Aorta (tissue), 5 donors: Measurements from ENCODE around the gene DEPP1. TPM values are rescaled to one million over a fixed set of nuclear protein-coding genes. Genes with fewer than 3 reads are reported as not detected.
A peak's percentile ranks its signal among the peaks of the same experiment; 100 is the strongest.

ENCODE experiments used
- ATAC-seq: fragments of 200-7000 bp; cut with Tn5 transposase; one replicate; pipeline ENCODE4 v1.9.1; 2022; ENCODE audit warnings: moderate library complexity; ENCODE audit not compliant: low FRiP score
- DNase-seq, 2 donors: peaks; one replicate each; pipeline ENCODE4 v3.0.0-alpha.2; 2020
- H3K27ac ChIP-seq, 2 donors: one replicate each; pipeline ENCODE4 v1.5.1; 2013; ENCODE audit warnings: low read length in 2 of 2, mild to moderate bottlenecking in 2 of 2, moderate library complexity in 2 of 2, control low read depth in 1 of 2, inconsistent platforms in 1 of 2, low read depth in 1 of 2
- H3K27me3 ChIP-seq, 2 donors: one replicate each; pipeline ENCODE4 v1.6.1; 2013; ENCODE audit warnings: control low read depth in 1 of 2, low read length in 1 of 2, mild to moderate bottlenecking in 1 of 2, moderate library complexity in 1 of 2; ENCODE audit not compliant: insufficient read depth in 2 of 2, control insufficient read depth in 1 of 2
- H3K36me3 ChIP-seq, 2 donors: one replicate each; pipeline ENCODE4 v1.6.1; 2013; ENCODE audit warnings: control low read depth in 1 of 2, low read length in 1 of 2, mild to moderate bottlenecking in 1 of 2; ENCODE audit not compliant: insufficient read depth in 2 of 2, control insufficient read depth in 1 of 2
- H3K4me1 ChIP-seq, 2 donors: one replicate each; pipeline ENCODE4 v1.6.1; 2013; ENCODE audit warnings: low read length in 2 of 2, control low read depth in 1 of 2, mild to moderate bottlenecking in 1 of 2, moderate library complexity in 1 of 2; ENCODE audit not compliant: insufficient read depth in 2 of 2, control insufficient read depth in 1 of 2
- H3K4me3 ChIP-seq, 2 donors: one replicate each; pipeline ENCODE4 v1.5.1; 2013; ENCODE audit warnings: low read length in 2 of 2, control low read depth in 1 of 2, mild to moderate bottlenecking in 1 of 2
- H3K9me3 ChIP-seq: one replicate; pipeline ENCODE4 v1.6.1; 2013; ENCODE audit warnings: mild to moderate bottlenecking, low read length; ENCODE audit not compliant: control insufficient read depth
- WGBS, 2 donors: extraction: QIAGEN DNeasy Blood & Tissue Kit; methylation state at CpG; one replicate each; pipeline ENCODE4 v1.1.7; 2013; 5-methylcytosine and 5-hydroxymethylcytosine counted together
- intact Hi-C, 2 donors: fragments of 100-400 bp; cut with DNase I; formaldehyde crosslinking; loops; one replicate each; pipeline versions ENCODE4 v1.14.2 to v1.15.0; 2022
- polyA plus RNA-seq, 2 donors: library from polyadenylated mRNA; stranded (reverse); fragments of 200-250 nt; gene quantifications; one replicate each; pipeline ENCODE4 v1.2.3, GENCODE V29; 2013
- total RNA-seq, 2 donors: library from RNA; stranded (reverse); fragmentation: NEBNext Ultra II Directional; extraction: Animal tissue kit (Norgen Biotek cat#: 25700); gene quantifications; one replicate each; pipeline ENCODE4 v1.2.1, GENCODE V29; 2021
- donor health status: healthy with polysubstance abuse.
- donor health status: Bipolar disorder and iron deficiency.
- donor health status: DM: no; HTN: no; CAD: no.
- donor health status: DM: no; HTN: no; CAD: no.
- donor health status: DM: yes; HTN: yes; CAD: no.

The DEPP1 gene
- total and polyA plus RNA-seq, 4 donors = 55.2 to 492 (median 169) TPM

DNA sequence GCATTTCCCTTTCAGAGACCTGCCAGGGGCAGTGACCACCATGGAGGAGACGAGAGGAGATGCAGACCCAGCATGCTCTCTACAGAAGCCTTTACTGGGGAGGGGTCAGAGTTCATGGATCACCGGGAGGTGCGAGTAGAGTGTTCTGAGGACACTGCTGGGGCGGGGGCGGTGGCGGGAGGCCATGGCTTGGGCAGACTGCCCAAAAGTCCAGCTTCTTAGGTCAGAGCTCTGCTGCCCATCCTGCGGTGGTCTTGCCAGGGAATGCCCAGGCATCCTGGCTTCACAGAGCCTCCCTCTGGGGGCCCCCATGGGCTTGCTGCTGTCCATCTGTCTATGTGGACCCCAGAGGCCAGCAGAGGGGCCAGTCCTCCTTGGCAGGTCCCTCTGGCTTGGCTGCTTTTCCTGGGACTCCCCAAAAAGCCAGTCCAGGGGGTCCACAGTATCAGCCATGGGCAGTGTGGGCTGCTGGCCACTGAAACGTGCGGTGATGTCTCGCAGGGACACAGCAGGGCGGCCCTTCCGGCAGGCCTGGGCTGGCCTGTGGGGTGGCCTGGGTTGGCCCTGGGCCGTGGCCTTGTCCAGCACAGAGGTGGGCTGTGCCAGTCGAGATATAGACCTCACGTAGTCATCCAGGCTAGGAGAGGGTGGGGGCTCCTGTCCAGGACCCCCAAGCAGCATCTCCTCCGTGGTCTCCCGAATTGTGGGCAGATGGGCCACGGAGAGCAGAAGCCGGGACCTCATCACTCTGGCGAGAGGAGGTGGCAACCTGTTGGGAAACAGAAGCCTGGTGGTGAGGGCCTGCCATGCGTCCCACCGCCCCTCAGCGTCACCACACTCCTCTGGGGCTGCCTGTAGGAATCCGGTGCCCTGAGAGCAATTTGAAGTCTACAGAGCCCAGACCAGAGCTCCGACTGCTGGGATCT lies 1.1 kb downstream of the DEPP1 start:
- intact Hi-C loops = loop anchor here in 1 of 2 donors (10.0 kb wide), 1 partner anchor 103 kb away; no protein-coding TSS in a partner anchor
- WGBS, 2 donors = 4 to 8% methylated on average over 25 of the region's 25 CpGs
- Histone ChIP-seq H3K4me1 (peaks cover 0 to 3% of the 10 kb centered on the region in 2 donors), H3K4me3 (peak overlapping the region; percentile 81 to 94), H3K36me3 (no peaks in the 10 kb centered on the region), H3K9me3 (no peaks in the 10 kb centered on the region), H3K27ac (peak overlapping the region; percentile 85 to 93), H3K27me3 (no peaks in the 10 kb centered on the region)
- DNase-seq = peak in 1 of 2 donors; percentile 66
- peak; percentile 4 for ATAC-seq

DNA sequence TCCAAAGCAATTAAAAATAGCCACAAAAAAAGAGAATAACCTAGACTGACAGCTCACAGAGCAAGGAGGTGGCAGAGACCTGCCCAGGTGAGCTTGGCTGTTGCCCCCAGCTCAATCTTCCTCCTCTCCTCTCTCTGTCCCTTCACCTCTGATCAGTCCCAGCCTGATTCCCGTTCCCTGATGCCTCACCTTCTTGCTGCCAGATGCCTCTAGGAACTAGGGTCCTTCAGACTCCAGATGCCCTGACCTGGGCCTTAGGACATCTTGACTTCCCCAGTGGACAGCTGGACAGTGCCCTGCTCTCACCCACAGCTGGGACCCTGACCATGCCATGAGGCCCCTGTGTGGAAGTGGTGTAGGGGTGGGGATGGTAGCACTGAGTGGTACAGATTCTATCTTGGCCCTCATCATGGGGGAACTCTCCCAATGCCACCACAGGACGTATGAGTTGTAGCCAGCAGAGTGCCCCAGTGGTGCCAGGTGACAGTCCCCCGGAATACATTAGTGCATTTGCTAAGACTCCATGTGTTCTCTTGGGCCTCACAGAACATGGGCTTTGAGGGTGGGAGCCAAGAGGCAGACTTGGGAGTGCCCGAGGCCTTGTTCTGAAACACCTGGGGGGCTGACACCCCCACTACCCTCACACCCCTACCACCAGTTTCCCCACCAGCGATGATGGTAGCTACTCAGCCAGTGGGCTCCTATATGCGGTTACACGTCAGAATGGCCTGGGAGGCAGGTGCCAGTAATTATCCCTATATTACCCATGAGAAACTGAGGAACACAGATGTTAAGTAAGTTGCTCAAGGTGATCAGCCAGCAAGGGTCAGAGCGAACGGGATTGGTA lies 2.0 kb downstream of the DEPP1 start:
- Histone ChIP-seq H3K4me3 (peak overlapping the region; percentile 81 to 94), H3K27me3 (no peaks in the 10 kb centered on the region), H3K36me3 (peaks cover 0 to 1% of the 10 kb centered on the region in 2 donors), H3K4me1 (peaks cover 0 to 3% of the 10 kb centered on the region in 2 donors), H3K9me3 (no peaks in the 10 kb centered on the region), H3K27ac (peak overlapping the region in 1 of 2 donors; percentile 93)
- peak in 1 of 2 donors; percentile 55 for DNase-seq
- WGBS, 2 donors = 16 to 23% methylated on average over 9 of the region's 9 CpGs
- no peak for ATAC-seq
- intact Hi-C loops = loop anchor here in 1 of 2 donors (10.0 kb wide), 1 partner anchor 102 kb away; no protein-coding TSS in a partner anchor

DNA sequence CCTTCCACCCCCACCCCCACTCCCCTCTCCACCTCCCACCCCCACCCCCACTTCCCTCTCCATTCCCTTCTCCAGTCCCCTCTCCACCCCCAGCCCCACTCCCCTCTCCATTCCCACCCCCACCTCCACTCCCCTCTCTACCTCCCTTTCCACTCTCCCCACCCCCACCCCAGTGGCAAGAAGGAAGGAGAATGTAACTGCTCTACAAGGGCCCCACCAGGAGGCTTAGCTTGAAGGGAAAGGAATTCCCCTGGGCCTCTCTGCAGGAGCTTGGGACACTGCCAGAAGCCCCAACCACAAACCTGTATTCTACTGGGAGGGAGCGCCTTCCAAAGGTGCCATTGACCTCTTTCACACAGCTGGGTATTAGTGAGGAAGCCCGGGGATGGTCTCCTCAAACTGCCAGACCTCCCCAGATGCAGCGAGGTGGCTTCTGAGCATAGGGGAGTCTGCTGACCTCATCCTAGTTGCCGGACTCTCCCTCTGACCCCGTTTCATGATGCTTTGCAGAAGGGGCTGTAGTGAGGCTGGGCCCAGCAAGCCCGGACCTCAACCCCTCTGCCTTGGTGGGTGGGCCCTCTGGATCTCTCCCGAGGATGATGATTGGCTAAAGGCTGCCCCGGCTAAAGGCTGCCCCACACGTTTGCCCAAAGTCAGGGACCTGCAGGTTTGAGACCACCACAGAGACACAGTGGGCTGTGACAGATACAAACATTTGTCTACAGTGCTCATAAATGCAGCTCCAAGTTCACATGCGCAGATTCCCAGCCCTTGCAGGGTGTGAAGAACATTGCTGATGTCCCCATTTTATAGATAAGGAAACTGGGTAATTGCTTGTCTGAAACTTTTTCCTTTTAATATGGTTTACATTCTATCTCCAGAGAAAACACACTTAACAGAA lies 2.9 kb downstream of the DEPP1 start:
- Histone ChIP-seq H3K27me3 (no peaks in the 10 kb centered on the region), H3K9me3 (no peaks in the 10 kb centered on the region), H3K4me3 (peak overlapping the region in 1 of 2 donors; percentile 94), H3K27ac (peak overlapping the region in 1 of 2 donors; percentile 11), H3K4me1 (peaks cover 0 to 3% of the 10 kb centered on the region in 2 donors), H3K36me3 (peaks cover 0 to 4% of the 10 kb centered on the region in 2 donors)
- 8 to 12% methylated on average over 10 of the region's 10 CpGs for WGBS, 2 donors
- DNase-seq (peak; percentile 78 to 79), ATAC-seq (peak; percentile 0)
- intact Hi-C loops = loop anchor here (1.0 to 10.0 kb wide), 3 partner anchors 43 to 101 kb away; no protein-coding TSS in a partner anchor

DNA sequence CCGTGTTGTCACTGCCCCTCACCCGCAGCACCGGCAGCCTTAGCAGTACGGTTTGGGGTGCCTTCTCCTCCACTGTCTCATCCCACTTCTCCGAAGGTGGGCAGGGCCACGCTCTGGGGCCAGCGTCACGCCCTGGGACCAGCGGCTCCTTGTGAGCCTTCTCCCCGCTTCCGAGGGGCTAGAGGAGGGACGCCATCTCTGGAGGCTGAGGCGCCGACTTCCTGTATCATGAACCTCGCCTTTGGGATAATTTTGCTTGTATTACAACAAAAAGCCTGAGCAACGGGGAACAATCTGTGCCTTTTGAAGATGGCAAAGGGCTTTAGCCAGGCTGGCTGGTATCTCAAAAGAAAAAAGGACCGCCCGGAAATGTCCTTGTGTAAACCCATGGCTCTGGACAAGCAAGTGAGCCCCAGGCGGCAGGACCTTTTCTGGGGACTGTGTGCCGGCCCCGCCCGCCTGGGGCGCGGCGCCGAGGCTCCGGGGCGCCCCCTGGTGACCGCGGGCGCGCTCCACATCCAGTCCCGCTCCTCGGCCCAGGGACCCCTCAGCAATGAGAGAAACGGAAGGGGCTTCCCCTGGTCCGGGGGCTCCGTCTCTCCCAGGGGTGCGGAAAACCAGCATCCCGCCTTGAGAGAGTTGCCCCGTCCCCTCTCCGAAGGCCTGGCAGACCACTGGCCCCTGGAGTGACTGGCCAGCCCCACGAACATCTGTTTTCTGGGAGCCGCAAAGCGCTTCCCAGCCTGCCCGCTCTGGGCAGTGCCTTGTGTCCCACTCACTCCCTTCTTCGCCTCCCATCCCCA lies 3.8 kb downstream of the DEPP1 start:
- DNase-seq (peak; percentile 81 to 90), ATAC-seq (peak; percentile 75)
- H3K36me3 ChIP-seq = peaks cover 0 to 4% of the 10 kb centered on the region in 2 donors
- H3K27me3 ChIP-seq = no peaks in the 10 kb centered on the region
- H3K4me1 ChIP-seq = peaks cover 0 to 3% of the 10 kb centered on the region in 2 donors
- 2 to 3% methylated on average over 44 to 46 of the region's 46 CpGs for WGBS, 2 donors
- intact Hi-C loops = loop anchor here (1.0 to 10.0 kb wide), 3 partner anchors 42 to 100 kb away; no protein-coding TSS in a partner anchor
- H3K27ac ChIP-seq = peak overlapping the region in 1 of 2 donors; percentile 95
- peak overlapping the region in 1 of 2 donors; percentile 42 for H3K4me3 ChIP-seq
- no peaks in the 10 kb centered on the region for H3K9me3 ChIP-seq

GRCh38 chr10:44974082-44974627 lies 4.5 kb downstream of the DEPP1 start:
- Histone ChIP-seq H3K4me1 (no peaks in the 10 kb centered on the region), H3K27ac (peak overlapping the region in 1 of 2 donors; percentile 95), H3K36me3 (peaks cover 0 to 4% of the 10 kb centered on the region in 2 donors), H3K9me3 (no peaks in the 10 kb centered on the region), H3K27me3 (no peaks in the 10 kb centered on the region), H3K4me3 (peak overlapping the region in 1 of 2 donors; percentile 42)
- DNase-seq = peak; percentile 66 to 72
- intact Hi-C loops = loop anchor here in 1 of 2 donors (2.0 to 10.0 kb wide), 2 partner anchors 41 to 99 kb away; no protein-coding TSS in a partner anchor
- no peak for ATAC-seq
- 28 to 36% methylated on average over 7 of the region's 7 CpGs for WGBS, 2 donors

DNA sequence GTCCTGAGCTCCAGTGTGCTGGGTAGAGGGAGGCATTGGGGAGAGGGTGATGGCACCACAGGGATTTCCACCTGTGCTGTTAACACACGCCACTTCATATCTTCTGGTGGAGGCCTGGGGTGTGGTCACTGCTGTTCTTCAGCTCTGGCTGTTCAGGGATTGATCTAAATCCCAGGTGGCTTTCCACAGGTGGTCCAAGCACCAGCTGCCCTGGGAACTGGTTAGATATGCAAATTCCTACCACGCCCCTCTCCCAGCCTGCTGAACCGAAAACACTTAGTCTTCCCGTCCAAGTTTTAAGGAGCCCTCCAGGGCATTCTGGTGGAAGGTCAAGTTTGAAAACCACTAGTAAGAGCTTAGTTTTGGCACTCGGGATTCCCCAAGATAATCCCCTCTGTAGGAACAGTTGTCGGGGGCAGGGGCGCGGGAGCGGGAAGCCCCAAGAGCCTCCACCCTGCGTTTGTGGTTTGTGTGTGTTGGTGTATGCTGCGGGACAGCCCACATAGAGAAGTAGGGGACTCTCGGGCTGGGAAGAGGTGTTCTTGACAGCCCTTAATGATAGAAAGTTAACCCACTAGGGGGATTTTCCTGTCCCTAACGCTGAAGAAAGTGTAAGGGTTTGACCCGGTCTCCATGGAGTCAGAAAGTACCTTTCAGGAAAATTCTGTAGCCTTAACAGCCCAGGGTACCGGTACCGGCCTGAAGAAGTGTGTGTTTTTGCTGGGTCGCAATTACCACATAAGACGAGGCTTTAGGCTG lies 5.1 kb downstream of the DEPP1 start:
- DNase-seq = peak; percentile 46 to 53
- Histone ChIP-seq H3K4me1 (no peaks in the 10 kb centered on the region), H3K27me3 (no peaks in the 10 kb centered on the region), H3K27ac (peak overlapping the region in 1 of 2 donors; percentile 95), H3K36me3 (peaks cover 0 to 4% of the 10 kb centered on the region in 2 donors), H3K9me3 (no peaks in the 10 kb centered on the region), H3K4me3 (no peak overlapping the region)
- no peak for ATAC-seq
- intact Hi-C loops = loop anchor here in 1 of 2 donors (2.0 to 10.0 kb wide), 2 partner anchors 41 to 99 kb away; no protein-coding TSS in a partner anchor
- 76 to 84% methylated on average over 18 of the region's 18 CpGs for WGBS, 2 donors
